Stimulated activated CD8-positive, alpha-beta memory T cell treated with anti-CD3 and anti-CD28 coated beads, Interleukin-7, amount 100 ng/mL, for 1 hour (primary cell): ENCODE measurements around the gene SLC9A7.
"Not testable (repeated sequence)": the region's sequence is repeated elsewhere in the genome, so short reads cannot be mapped to it uniquely, and the experiment has no call there.

Source experiments
- DNase-seq, 2 donors: peaks; one replicate each; pipeline ENCODE4 v3.0.0-alpha.2; 2020; ENCODE audit warnings: low read depth in 2 of 2

SLC9A7 gene

DNA sequence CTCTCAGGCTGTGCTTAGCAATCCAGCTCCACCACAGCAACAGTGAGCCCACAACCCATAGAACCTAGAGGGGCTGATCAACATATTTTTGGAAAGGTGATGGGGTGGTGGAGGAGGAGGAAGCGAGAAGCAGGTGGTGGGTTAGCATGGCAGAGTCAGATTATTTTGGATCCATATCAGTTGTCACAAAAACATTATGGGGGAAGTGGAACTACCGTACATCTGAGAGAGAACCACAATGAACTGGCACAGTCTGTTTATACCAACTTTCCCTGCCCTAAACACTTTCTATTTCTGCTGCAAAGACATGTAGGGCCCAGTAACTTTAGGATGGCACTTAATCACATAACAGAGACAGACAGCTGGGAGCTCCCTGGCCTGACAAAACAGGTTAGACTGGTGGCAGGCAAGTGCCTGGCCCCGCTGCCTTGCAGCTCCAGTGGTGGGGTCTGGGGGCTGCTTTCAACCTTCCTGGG lies 4.3 kb downstream of the SLC9A7 start:
- DNase-seq, result no peak

GRCh38 chrX:46754036-46754435 lies 4.9 kb downstream of the SLC9A7 start:
- DNase-seq, result no peak

- no peak for DNase-seq
Observed at GRCh38 chrX:46750889-46751288, 8.0 kb downstream of the SLC9A7 start.

GRCh38 chrX:46744009-46744408 lies 14.9 kb downstream of the SLC9A7 start:
- DNase-seq, result no peak

DNA sequence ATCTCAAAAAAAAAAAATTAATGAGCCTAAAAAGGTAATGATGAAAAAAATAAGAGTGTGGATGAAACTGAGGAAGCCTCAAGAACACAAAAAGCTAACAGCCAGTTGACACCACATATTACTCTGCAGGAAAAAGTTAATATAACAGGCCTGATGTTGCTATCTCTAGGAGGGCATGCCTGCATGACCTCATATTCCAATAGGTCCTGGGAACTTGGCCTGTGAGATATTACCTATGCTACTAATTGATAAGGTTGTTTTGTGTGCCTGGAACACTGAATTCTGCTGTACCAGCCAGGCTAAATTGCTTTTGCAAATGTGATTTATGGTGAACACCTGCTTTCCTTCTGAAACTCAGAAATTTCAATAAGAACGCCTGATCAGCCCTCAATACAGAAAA lies 15.9 kb downstream of the SLC9A7 start:
- no peak for DNase-seq

- DNase-seq, result no peak
Observed at GRCh38 chrX:46739736-46740135, 19.2 kb downstream of the SLC9A7 start.

GRCh38 chrX:46737462-46737861 lies 21.5 kb downstream of the SLC9A7 start:
- no peak for DNase-seq

GRCh38 chrX:46737041-46737440 lies 21.9 kb downstream of the SLC9A7 start:
- no peak for DNase-seq

GRCh38 chrX:46735622-46736021 lies 23.3 kb downstream of the SLC9A7 start:
- no peak for DNase-seq

DNA sequence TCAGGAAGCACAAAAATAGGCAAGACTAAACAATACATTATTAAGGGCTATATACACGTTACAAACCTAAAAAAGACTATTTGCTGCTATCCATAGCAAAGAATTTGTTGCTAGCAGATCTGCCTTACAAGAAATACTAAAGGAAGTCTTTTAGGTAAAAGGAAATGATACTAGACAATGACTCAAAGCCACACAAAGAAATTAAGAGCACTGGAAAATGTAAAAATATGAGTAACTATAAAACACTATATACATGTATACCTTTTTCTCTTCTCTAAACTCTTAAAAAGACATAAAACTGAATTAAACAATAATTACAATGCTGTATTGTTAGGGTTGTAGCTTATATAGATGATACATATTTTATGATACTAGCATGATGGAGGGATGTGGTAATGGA lies 25.7 kb downstream of the SLC9A7 start:
- DNase-seq, result no peak

DNA sequence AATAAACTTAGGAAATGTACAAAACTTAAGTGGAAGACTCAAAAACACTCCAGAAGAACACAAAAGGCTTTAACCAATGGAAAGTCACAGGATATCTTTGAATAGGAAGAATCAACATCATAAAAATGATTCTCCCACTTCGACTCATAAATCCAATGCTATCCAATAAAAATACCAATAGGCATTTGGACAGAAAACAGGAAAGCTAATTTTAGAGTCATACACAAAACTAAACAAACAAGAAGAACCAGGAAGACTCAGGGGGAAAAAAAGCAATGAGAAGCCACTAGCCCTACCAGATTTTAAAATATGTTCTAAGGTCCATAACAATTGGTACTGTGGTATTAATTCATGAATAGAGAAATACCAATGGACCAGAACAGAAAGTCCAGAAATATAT lies 28.2 kb downstream of the SLC9A7 start:
- DNase-seq, result no peak

DNA sequence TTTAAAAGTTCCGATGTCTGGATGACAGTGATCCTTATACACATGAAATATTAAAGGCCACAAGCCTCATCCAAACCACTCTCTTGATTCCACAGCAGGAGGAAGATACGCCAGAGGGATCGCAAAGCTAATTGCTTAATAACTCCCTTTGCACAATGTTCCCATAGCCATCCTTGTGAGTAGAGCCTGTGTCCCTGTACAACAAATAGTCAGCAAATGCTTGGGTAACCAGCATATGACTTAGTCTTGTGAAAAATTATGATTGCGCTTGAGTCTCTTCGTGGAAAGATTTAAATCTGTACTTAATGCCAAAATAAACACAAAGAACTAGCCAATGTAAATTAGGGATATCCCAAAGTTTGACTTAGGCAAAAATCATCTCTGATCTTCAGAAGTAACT lies 31.5 kb downstream of the SLC9A7 start:
- DNase-seq, result no peak

DNA sequence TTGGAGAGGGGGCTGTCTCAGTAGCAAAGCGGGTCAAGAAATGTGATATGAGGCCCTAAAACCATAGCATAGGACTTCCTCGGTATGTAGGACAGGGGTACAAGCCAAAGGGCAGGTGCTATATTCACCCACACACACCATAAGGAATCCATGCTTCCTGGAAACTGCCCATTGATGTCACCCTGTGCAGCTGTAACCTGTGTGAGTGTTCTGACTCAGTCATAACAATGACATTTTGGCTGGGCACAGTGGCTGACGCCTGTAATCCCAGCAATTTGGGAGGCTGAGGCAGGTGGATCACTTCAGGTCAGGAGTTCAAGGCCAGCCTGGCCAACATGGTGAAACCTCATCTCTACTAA lies 35.4 kb downstream of the SLC9A7 start:
- DNase-seq, result not testable (repeated sequence)

DNA sequence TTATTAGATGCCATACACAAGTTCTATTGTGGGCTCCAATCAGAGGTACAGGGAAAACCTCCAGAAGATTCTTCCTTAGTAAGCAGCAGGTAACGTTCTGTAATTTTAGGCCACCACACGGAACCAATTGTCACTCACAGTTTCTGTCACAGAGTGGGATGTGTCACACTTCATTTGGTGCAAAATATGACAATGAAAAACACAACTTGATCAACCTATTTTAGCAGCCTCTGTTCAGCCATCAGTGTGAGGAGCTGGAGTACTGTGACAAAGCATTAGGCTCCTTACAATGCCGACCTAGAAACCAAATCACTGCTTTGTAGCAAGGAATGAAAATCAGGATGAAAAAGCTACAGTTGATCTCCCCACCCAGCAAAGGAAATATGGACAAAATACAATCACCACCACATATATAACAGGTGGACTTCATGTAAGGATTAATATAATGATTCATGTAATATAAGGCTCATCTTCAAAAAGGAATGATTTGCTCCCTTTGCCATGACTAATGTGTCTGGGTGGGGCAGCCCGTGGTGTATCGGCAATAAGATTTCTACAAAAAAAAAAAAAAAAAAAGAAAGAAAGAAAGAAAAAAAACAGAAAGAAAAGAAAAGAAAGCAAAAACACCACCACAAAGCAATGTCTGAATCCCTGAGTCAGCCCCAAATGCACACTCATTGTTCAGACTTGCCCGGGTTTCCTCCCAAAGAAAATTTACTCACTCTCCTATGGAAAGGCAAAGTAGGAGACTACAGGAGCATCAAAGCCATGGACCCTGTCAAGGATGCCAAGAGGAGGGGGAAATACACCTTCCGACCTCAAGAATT lies 36.0 kb downstream of the SLC9A7 start:
- DNase-seq, result no peak

DNA sequence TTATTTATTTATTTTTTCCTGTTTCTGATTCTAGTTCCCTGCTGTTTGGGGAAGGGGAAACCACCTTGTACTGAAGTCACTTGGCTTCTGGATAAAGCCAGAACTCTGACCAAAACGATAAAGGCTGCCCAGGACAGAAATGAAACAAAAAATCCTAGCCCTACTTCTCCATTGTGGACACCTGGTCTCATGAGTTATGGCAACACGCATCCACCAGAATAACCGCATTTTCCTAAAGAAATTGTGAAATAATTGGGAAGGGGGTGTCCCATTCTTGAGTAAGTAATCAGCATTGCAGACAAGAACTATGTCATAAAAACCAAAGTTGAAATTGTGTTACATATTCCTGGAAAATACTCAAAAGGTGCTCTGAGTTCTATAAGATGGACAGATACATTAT lies 42.1 kb downstream of the SLC9A7 start:
- no peak for DNase-seq

DNA sequence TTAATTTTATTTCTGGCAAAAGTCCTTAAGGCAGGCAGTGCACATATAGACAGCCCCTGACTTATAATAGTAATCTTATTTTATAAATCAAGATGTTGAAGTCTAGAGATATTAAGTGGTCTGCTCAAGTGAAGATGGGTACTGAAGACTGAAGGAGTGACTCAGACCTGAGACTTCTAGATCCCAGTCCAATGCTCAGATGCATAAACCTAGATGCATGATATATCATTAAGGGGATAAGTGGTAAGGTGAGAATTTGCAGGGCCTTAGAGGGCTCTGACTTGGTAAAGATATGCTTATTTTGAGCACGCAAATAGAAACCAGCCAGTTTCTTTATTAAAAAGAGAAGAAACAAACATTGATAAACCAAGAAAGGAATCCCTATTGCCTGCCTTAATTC lies 42.9 kb downstream of the SLC9A7 start:
- no peak for DNase-seq

GRCh38 chrX:46715530-46715929 lies 43.4 kb downstream of the SLC9A7 start:
- DNase-seq, result no peak

GRCh38 chrX:46713672-46714490 lies 45.0 kb downstream of the SLC9A7 start:
- DNase-seq, result no peak

- DNase-seq, result no peak
Observed at GRCh38 chrX:46712764-46713163, 46.2 kb downstream of the SLC9A7 start.

GRCh38 chrX:46710927-46711623 lies 47.8 kb downstream of the SLC9A7 start:
- no peak for DNase-seq

- DNase-seq, result no peak
Observed at GRCh38 chrX:46710425-46710824, 48.5 kb downstream of the SLC9A7 start.

DNA sequence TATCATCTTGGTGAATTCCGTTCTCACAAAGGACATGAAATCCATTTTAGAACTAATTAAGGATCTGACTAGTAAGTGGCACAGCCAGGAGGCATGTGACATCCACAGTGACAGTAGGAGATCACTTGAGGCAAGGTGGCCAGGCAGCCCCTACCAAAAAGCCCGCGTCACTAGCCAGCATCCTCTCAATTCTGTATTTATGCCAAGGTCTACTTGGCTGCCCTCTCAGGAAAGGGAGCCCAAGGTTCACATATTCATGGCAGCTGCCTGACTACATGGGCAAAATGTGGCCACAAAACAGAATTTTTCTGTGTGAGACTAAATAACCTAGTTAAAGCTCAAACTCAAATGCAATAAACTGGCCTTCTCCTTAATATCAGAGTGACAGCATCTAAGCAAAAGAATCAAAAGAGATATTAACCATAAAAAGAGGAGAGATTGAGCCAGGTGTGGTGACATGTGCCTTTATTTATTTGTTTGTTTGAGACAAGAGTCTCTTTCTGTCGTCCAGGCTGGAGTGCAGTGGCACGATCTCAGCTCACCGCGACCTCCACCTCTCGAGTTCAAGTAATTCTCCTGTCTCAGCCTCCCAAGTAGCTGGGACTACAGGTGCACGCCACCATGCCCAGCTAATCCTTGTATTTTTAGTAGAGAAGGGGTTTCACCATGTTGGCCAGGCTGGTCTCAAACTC lies 51.5 kb downstream of the SLC9A7 start:
- DNase-seq, result no peak
